HG02885 (cell line): ENCODE results near the gene TRABD2A.

Experiments
- ATAC-seq: cut with Tn5 transposase; IDR thresholded peaks from one replicate; pipeline ENCODE4 v1.9.1; 2021; ENCODE audit warnings: mild to moderate bottlenecking; ENCODE audit not compliant: unreplicated experiment, poor library complexity

Gene TRABD2A

DNA sequence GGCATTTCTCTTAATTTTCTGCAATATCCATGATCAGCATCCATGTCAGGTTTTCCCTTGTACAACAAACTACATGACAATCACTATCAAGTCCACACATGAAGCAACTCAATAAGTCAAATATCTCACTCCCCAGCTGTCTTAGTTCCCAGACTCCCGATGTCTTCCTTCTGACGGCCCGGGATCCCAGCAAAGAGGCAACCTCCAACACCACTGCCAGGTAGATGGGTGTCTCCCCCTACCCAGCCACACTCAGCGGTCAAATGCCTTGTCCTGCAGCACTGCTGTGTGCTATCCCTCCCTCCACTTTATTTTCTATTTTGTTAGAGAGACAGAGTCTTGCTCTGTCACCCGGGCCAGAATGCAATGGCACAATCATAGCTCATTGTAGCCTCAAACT, 23.3 kb downstream of the TRABD2A start:
- ATAC-seq = no peak

DNA sequence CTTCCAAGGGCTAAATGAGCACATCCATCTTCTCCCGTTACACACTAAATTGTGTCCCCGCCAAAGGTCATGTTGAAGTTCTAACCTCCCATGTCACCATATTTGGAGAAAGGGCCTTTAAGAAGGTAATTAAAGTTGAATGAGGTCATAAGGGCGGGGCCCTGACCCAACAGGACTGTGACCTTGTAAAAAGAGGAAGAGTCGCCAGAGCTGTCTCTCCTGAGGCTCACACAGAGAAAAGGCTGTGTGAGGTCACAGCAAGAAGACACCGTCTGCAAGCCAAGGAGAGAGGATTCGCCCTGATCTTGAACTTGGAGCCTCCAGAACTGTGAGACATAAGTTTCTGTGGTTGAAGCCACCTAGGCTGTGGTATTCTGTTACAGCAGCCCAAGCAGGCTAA, 24.1 kb downstream of the TRABD2A start:
- ATAC-seq = peak; percentile 84

DNA sequence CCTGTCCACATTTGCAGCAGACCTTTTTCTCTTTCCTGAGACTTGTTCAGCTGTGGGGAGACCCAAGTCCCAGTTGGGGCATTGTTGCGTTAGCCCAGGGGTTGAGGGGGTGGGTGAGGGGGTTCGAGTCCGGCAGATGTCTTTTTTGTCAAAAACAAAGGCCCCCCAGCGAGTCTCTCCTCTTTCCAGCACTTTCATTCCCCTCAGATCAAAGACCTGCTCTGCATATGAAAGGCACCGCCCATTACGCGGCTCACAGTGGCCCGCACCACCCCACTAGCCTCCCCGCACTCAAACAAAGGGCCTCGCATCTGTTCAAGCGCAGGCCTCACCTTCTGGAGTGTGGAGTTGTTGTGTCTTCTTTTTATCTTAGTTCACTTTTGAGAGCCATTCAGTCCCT, 25.2 kb downstream of the TRABD2A start:
- ATAC-seq = no peak

DNA sequence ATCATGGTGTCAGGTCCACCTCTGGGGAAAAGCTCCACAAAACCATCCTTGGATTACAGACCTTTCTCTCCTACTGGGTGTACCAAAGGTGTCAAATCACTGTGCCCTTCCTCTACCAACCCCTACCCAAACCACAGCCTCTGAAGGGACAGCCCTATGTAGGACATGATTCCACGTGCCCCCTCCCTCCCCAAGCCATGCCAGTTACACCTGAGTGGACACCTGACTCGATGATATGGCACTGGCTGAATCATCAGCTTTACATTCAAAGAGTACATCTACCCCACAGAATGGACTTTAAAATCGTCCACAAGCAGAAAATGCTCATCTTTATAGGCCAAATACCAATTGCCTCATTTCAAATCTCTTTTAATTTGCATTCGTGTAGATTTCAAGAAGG, 26.0 kb downstream of the TRABD2A start:
- ATAC-seq = no peak

DNA sequence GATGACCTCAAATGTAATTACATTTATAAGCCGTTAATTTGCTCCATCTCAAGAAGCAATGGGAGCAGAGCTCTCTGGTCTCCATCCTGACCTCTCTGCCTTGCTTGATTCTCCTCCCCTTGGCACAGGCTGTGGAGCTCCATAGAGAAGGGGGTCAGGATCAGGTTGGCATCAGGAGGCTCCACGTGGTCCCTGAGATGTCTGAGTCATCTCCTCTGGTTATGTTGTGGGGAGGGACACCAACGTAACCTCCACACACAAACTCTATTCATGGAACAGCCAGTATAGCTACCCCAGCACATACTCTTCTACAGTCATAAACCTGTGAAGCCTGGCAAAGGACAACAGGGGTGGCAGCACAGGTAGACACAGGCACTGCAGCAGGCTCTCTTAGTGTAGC, 29.0 kb downstream of the TRABD2A start:
- ATAC-seq = no peak

DNA sequence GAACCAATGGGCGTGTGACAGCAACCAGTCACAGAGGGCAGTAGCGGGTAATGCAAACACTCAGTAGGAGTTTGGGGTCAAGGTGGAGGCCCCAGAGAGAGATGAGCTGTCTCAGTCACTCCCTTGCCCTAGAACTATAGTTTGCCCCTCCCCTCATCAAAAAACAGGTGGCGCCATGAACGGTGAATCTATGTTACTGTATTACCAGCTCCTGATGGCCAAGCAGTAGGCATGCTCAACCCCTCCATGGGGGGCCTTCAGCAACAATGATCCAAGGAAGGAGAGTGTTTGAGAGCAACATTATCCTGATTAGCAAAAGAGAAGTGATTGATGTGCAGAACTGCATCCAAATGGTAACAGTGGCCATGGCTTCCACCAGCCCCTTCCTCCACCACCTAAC, 30.4 kb downstream of the TRABD2A start:
- no peak for ATAC-seq

DNA sequence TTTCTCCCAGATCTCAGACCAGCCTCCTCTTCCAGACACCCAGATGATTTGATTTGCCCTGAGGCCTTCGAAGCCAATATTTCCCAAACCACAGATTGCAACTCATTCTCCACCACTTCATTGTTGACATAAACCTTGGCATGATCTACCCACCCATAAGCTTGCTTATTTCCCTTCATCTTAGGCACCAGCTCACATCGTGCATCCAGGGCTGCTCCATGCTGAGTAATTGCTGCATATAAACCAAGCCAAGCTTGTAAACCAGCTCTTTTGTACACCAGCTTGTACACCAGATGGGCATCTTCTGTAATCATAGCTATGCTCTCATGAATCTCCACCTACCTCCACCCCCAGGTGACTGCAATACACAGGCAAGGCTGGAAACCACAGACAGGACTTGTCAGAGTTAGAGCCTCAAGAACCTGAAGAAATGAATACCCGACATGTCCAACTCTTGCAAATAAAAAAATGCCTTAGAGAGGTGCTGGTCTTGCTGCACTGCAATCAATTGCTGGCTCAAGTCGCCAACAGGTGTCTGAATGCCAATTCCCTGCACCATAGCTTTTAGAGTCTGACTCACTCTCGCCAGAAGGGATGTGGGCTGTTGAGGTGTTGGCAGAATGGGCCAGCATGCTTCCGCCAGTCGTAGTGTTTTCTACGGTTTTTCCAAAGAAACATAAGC, 31.5 kb downstream of the TRABD2A start:
- no peak for ATAC-seq

DNA sequence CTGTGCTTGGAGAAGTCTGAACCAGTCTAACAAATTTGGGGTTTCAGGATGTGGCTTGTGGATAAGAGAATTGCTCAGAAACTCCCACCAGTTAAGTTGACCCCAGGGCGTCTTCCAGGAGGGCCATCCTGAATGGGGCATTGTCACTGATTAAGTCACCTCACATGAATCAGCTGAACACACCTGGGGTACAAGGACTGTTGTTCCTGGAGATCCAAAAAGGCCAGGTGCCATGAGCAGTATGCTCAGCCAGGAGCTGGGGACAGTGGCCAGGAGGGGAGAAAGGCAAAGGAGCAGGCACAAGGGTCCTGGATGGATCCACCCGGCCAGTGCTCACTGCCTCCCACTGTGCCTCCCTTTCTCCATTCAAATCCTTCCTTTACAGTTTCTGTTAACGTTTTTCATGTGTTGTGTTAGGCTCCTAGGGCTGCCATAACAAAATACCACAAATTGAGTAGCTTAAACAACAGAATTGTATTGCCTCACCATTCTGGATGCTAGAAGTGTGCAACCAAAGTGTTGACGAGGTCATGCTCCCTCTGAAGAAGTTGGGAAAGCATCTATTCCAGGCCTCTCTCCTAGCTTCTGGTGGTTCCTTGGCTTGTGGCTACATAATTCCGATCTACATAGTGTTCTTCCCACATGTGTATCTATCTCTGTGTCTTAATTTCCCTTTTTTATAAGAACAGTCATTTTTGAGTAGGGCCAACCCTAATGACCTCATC, 33.4 kb downstream of the TRABD2A start:
- no peak for ATAC-seq

DNA sequence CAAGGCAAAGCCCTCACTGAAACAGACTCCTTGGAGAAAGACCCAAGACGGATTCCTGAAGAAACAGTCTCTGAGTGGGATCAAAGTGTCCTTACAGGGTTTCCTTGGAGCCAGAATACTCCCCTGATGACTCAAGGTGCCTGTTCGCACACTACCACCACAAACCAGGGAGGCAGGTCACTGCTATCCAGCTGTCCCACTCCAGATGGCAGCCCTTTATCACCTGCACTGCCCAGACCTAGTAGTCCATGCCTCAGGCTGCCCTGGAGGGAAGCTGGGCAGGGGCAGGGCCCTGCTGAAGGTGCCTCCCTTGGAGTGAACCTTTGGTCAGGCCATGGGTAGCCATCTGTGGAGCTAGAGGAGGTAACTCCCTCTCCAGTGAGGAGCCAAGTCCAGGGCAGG, 34.1 kb downstream of the TRABD2A start:
- peak; percentile 15 for ATAC-seq

DNA sequence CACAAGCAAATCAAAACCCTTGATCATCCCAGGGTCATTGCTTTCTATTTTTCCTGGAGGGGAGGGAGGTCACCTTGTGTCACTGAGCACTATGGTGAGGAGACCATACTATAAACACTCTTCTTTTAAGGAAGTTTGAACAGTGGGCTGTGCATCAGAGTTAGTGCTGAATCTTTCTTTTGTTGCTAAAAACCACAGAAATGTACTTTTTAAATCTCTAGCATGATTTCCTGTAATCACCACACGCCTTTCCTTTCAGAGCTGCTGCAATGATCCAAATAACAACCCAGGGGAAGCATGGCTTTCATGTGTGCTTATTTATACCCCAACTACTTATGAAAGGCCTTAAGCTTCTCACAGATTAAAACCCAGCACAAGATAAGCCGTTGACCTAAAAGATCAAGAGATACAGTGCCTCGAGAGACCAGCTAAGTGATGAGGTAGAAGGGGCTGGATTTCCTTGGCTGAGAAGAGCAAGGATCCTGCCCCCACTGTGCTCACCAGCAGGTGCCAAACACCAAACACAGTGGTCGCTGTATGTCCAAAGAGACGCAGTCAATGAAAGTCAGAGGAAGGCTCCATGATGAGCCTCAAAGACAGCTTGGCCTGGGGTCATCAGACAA, 34.7 kb downstream of the TRABD2A start:
- ATAC-seq = peak; percentile 55

DNA sequence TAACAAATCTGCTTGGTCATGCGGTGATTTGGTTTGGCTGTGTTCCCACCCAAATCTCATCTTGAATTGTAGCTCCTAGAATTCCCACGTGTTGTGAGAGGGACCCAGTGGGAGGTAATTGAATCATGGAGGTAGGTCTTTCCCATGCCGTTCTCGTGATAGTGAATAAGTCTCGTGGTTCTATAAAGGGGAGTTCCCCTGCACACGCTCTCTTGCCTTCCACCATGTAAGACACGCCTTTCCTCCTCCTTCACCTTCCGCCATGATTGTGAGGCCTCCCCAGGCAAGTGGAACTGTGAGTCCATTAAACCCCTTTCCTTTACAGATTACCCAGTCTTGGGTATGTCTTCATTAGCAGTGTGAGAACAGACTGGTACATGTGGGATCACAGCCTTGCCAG, 36.7 kb downstream of the TRABD2A start:
- ATAC-seq = no peak

DNA sequence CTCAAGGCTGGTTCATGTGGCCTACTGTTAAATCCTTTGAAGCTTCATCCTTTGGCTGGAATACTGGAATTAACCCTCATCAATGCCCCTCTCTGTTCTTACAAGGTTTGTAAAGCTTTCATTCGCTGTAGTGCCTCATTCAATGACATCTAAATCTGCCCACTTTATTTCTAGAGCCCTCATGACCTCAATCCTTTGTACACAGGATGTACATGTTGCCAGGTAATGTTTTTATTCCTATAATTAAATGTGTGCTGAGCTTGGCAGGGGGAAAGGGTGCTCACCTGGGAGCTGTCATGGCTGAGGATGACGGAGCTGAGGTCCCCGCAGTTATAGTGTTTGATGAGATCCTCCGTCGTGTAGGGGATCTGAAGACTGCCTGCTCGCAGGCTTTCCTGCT, 39.3 kb downstream of the TRABD2A start:
- ATAC-seq = no peak

DNA sequence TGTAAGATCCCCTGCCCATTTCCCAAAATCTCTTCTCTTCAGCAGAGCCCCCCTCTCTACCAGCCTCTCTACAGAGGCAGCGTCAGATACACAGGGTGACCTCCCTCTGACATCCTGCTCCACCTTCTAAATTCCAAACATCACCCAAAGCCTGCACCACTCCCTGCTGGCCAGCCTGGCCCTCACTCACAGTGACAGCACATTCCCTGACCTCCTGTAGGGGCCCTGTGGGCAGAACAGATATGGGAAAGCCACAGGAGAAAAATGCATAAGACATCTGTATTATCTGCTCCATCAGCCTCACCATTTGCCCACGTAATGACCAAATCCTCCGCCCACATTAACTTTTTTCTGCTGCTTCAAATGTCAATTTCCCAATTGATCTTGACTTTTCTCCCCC, 40.6 kb downstream of the TRABD2A start:
- no peak for ATAC-seq

DNA sequence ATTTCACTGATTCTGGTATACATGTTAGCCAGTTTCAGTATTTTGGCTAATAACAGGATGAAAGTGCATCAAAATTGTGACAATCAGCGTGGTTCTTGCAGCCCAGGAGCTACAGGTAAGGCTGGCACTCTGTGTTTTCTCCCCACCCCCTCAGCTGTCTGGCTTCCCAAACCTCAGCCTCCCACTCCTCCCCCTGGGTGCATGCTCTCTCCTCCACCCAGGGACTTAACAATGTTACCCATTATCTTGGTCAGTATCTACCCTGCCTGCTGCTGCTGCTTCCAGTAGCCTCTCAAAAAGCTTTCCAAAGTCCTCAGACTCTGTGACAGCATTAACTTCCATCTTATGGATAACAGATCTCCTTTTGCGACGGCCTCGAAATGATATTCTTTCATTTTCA, 41.0 kb downstream of the TRABD2A start:
- ATAC-seq = no peak

DNA sequence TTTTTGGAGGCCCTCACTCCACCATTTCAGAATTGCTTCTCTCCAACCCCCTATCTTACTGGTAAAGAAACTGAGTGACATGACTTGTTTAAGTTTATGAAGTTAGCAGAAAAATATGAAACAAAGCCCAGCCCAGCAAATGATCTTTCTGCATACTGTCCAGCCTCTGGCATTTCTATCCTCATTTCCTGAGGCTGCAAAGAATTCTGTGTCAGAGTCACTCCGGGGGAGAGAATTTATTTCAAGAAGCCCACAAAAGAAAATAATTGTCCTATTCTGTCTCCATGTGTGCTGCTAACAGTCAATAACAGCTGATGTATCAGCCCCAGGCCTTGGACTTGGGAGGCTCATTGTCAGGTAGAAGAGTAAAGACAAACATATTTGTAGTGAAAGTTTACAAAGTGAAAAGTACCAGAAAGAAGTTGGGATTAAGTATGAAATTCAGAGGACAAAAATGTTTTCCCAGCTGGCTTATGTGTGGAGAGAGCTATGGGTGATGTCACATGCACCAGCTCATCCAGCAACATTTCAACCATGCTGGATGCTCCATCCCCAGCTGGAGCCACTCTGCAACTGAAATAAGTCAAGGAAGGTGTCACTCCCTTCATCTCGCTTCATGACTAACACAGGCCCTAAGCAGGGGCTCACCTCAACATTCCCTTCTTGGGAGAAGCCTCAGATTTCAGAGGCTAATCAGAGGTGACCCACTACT, 42.3 kb downstream of the TRABD2A start:
- ATAC-seq = no peak

DNA sequence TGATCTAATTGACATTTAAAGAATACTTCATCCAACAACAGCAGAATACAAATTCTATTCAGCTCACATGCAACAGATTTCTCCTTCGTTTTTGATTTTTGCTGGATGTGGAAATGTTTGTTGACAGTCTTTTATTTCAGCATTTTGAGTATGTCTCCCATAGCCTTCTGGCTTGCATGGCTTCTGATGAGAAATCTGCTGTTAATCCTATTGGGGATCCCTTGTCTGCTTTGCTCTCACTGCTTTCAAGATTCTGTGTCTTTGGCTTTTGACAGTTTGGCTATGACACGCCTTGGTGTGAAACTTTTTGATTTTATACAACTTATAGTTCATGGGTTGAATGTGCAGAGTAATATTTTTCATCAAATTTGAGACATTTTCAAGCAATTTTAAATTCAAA, 44.7 kb downstream of the TRABD2A start:
- ATAC-seq = no peak

DNA sequence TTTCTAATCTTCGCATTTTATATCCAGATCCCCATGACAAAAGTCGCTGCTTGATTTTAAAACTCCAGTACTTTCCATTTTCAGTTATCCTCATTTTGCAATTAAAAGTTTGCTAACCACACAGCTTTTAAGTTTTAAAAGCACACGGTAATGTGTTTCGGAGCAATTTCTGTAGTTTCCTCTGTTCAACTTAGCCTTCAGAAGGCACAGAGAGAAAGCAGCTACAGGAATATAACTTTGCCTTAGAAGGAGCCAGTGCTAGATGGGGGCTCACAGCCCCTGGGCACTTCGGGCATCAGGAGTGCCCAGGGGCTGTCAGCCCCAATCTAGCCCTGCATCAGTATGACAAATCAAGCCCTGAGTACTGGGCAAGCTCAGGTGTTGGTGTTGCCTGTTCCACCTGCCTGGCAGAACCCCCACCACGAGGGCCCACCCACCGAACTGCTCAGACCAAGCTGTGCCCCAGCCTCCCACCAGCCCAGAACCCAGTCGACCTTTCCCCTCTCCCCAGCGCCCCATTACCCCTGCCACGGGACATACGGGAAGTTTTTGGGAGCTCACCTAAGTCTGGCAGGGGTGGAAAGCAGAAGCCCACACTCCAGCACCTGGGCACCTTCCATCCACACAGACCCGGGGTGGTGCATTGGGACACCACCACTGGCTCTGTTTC, 47.3 kb downstream of the TRABD2A start:
- ATAC-seq = no peak

DNA sequence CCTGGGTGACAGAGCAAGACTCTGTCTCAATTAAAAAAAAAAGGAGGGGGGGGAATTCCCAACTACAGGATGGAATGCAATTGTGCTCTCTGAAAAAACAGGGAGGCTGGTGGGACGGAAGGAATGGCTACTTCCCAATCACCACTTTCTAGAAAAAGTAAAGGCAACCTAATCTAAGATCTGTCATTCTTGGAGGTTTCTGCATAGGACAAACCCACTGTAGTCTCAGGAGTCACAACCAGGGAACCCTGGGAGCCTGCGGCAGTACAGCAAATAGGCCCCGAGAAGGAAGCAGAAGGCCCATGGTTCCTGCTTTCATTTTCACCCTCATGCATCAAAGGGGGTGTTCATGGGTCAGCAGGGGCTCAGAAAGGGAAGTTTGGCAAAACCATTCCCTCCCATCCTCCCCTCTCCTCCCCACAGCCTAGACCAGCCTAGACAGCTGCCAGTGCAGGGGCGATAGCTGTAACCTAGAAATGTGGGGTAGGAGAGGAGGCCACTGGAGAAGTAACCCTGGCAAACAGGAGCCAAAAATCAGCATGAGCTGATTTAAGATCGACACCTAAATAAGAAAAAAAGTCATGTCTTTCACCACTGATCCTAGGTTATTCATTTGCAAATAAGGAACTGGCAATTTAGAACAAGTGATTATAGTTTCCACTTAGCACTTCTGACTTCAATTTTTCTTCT, 48.0 kb downstream of the TRABD2A start:
- peak; percentile 82 for ATAC-seq

DNA sequence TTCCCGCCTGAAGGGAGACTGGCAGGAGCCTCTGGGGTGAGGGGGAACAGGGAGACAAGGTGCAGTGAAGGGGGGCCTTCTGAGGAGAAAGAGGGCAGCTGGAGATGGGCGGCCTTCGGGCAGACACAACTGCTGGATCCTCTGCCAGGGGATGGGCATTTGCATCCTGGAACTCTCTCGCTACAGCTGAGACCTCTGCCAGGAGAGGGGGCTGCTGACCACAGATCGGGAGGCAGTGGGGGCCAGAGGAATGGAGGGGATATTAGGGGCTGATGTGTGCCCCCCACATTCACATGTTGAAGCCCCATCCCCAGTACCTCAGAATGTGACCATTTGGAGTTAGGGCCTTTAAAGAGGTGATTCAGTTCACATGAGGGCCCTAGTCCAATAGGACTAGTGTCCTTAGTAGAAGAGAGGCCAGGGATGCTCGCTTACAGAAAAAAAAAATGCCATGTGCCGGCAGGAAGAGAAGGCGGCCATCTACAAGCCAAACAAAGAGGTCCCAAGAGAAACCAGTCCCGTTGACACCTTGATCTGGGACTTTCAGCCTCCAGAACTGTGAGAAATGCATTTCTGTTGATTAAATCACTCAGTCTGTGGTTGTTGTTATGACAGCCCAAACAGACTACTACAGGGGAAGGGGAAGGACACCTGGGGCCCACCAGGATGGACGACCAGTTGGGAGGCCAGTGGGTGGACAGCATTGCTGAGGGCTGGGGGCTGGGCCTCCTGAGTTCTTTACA, 50.0 kb downstream of the TRABD2A start:
- ATAC-seq = no peak
